Measurements from ENCODE around the gene GRAP2.
A peak's percentile ranks its signal among the peaks of the same experiment; 100 is the strongest.
"Not testable (repeated sequence)": the region's sequence is repeated elsewhere in the genome, so short reads cannot be mapped to it uniquely, and the experiment has no call there.

The GRAP2 gene

DNA sequence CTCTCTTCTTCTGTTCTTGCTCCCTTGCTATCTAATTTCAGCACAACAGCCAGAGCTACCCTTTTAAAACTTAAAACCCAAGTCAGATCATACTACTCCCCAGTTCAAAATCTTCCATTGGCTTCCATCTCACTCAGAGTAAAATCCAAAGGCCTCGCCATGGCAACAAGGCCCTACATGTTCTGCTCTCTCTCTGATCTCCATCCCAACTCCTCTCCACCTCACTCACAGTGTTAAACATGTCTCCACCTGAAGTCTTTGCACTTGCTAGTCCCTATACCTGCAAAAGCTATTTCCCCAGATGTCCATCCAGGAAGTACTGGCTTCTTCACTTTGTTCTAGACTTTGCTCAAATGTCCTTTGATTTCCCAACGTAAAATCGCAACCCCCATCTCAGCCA lies 3.0 kb upstream of the GRAP2 start:
- DNase-seq (ENCODE audit: low spot score), result no peak

DNA sequence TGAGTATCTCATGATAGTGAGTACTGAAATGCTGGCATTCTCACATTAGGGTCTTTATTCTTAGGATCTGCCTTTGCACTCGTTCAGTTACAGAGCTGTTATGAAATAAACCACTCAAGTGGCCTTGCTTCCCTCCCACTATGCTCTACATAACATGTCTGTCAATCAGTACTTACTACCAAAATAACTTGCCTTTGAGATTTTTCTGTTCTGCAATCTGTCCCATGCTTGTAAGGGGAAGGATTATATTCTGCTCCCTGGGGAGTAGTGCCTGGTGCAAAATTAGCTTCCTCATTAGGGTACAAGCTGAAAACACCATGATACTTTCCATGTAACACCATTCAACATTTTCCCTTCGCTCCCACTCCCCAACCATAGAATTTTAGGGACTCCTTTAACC lies 1.9 kb upstream of the GRAP2 start:
- no peak for DNase-seq (ENCODE audit: low spot score)
- no peak for FAIRE-seq

More for the DNA sequence above, 3.0 kb upstream of the GRAP2 start:
- no peak for FAIRE-seq

DNA sequence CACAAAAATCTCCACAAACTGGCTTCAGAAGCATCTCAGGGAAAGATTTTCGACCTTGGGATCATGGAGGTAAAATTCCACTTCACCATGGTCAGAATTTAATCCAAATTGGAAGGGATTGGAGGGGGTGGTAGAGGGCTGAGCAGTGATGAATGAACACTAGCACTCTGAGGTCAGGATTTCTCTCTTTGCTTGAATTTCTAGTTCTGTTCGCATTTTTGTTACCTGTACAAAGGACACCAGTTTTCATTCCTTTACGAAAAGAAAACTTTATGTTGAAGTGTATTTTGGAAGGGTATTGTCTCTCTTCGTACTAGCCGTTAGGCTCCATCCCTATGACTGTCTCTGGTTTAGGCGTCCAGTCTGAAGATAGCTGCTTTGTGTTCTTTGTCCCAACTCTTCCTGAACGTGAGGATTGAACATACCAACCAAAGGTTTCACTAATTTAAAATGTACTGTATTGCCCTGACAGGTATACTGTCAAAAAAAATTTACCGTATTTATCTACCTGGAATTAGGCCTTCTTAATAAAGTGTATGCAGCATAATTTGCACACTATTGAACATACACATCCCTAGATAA lies 772 bp downstream of the GRAP2 start:
- DNase-seq (ENCODE audit: low spot score), result no peak
- FAIRE-seq, result no peak

DNA sequence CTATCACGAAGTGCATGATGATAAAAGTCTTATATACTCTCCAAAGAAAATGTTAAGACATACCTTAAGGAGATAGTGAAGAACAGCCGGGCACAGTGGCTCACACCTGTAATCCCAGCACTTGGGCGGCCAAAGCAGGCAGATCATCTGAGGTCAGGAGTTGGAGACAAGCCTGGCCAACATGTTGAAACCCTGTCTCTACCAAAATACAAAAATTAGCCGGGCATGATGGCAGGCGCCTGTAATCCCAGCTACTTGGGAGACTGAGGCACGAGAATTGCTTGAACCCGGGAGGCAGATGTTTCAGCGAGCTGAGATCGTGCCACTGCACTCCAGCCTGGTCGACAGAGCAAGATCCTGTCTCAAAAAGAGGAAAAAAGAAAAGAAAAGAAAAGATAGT lies 3.1 kb downstream of the GRAP2 start:
- not testable (repeated sequence) for DNase-seq (ENCODE audit: low spot score); FAIRE-seq

DNA sequence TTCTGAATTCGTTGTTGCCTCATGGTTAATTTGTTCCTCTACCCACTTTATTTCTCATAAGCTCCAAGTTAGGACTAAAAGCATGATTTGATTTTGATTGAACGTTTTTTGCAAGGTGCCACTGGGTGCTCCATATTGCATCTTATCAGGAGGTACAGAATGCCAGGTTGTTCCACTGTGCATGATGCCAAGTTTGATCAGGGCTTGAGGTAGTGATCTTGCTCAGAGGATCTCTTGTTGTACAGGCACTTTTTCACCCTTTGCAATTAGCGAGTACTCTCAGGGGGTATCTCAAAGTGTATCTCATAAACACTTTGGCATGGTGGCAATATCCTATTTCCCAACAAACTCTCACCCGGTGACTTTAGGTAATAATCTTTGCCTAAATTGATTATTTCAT lies 4.0 kb downstream of the GRAP2 start:
- DNase-seq (ENCODE audit: low spot score), result no peak
- FAIRE-seq, result no peak

DNA sequence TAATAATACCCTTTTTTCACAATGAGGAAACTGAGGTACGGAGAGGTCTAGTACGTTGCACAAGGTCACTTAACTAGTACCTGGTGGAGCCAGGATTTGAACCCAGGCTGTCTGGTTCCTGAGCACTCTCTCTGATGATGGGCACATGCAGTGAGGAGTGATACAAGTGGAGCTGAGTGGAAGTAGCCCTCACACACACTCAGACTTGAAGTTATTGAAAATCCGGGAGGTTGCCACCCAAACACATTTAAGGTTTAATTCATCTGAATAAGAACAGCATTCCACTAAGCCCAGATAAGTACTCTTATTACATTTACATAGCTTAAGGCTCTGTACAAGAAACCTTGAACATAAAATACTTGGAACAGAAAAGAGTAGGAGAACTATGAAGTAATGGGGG lies 4.8 kb downstream of the GRAP2 start:
- no peak for DNase-seq (ENCODE audit: low spot score)
- no peak for FAIRE-seq

DNA sequence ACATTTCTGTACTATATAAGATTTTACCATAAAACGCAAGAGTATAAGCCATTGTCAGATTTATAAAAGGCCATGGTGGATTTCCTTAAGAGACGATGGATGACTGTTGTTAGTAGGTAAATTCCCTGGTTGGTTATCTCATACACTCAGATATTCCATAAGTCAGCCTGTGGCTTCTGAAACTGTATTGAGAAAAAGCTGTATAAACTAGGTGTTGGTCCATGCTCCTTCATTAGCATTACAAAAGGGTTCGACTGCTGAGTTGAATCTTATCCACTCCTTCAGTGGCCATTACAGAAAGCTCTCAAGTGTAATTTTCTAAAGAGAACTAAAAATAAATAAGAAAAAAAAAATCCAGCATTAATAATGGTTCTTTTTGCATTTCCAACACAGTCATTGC lies 5.3 kb downstream of the GRAP2 start:
- no peak for DNase-seq (ENCODE audit: low spot score)
- FAIRE-seq, result no peak

DNA sequence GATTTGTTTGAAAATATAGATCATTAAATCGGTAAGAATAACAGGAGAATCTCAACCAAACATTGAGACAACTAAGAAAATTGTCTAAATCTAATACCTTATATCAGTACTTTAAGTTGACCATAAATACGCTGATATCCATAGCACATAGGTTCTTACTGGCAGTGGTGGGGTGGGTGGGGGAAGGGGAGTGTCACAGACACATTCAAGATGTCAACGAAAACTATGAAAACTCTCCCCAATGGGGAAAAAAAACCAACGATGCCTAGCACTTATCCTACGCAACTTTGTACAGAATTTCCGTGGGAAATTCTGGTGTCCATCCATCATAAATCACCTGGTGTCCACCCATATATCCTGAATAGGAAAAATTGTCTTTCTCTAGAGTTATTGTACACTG lies 6.2 kb downstream of the GRAP2 start:
- no peak for FAIRE-seq
- no peak for DNase-seq (ENCODE audit: low spot score)

DNA sequence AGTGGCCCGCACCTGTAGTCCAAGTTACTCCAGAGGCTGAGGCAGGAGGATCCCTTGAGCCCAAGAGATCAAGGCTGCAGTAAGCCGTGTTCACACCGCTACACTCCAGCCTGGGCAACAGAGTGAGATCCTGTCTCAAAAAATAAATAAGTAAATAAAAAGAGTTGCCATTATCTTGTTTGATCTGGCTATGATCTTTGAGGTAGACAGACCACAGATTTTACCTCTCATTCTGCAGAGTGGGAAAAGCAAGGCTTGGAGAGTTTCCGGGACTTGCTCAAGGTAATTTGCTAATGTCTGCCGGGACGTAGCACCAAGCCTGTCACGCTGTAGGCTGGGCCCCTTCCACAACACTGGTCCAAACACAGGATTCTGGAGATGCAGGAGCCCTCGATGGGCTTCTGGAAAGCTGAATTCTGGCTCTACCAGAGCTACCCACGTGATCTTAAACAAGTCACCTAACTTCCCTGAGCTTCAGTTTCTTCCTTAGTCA lies 6.8 kb downstream of the GRAP2 start:
- FAIRE-seq (no peak), DNase-seq (ENCODE audit: low spot score) (no peak)

DNA sequence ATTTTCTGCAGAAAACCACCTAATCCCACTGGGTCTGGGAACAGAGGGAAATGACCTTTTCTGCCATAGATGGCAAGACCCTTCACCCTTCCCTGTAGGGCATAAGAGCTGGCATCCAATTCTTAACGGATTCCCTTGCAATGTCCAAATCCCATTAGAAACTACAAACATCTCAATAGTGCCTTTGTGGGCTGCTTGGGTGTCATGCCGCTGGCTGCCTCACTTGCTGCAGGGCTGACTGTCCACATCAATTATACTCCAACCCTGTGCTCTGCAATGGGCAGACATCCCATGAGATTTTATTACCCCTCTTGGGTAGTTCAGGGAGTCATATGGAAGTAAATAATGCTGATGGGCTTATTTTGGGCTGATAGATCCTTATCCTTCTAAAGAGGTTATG lies 7.3 kb downstream of the GRAP2 start:
- no peak for DNase-seq (ENCODE audit: low spot score)
- FAIRE-seq, result no peak

DNA sequence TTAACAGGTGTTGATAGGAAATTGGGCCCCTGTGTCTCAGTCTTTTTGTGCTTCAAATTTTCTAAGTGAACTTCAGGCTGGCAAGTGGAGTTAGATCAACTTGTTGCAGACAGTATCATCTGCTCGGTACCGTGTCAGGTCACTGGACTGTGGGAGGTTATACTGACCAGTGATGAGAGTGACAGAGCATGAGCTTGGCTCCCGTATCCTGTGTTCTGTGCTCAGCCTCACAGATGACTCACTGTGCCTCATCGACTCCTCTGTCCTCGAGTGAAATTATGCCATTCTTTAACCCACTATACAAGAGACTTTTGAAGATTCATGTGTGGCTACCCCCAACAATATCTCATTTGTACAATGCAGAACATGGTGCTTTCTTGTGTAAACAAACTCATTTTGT lies 7.9 kb downstream of the GRAP2 start:
- DNase-seq (ENCODE audit: low spot score), result peak; percentile 68
- FAIRE-seq, result peak; percentile 71

DNA sequence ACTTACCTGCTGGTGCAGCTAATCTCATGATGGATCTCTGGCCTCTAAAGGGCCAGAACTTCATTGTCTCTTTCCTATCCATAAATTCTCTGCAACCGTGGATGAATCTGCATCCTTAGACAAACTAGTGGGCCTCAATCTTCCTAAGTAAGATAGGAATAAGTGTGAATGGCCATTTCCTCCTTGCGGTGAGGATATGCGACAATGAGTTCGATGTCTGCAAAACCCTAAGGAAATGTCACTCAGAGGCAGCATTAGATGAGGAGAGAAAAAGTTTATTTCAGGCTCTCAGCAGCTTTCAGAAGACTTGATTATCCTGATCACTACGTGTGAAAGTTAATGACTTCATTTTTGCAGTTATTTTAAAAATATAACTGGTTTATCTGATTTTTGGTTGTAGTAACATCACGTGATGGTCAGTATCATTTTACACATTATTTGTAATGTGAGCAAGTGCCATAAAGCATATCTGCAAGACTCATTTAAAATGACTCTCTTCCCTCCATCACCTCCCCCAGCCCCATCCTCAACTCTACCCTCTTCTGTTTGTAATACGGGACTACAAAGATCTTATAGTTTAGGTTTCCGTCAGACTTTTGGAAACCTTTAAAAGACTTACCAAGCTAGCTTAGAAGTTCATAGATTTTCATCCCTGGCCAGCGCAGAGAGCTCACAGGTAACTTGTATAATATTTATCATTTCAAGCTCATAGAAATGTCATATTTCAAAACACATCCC lies 10.2 kb downstream of the GRAP2 start:
- FAIRE-seq, result no peak

DNA sequence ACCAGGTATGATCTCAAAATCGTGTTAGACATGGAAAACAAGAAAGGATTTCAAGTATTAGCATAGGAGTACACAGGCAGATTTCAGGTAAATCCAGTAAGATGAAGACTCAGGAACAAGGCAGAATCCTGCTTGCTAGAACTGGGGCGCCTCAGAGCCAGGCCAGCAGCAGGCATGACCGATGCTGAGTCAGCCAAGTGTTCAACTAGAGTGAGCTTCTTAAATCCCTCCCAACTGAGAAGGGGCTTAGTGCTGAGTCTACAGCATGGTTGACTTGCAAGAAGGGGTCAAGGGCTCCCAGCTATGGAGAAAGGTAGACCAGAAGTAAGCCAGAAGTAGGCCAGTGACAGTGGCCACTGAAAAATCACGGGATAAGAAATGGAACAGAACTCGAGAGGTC lies 12.4 kb downstream of the GRAP2 start:
- FAIRE-seq (no peak), DNase-seq (ENCODE audit: low spot score) (no peak)

More for the DNA sequence above, 10.2 kb downstream of the GRAP2 start:
- no peak for DNase-seq (ENCODE audit: low spot score)

DNA sequence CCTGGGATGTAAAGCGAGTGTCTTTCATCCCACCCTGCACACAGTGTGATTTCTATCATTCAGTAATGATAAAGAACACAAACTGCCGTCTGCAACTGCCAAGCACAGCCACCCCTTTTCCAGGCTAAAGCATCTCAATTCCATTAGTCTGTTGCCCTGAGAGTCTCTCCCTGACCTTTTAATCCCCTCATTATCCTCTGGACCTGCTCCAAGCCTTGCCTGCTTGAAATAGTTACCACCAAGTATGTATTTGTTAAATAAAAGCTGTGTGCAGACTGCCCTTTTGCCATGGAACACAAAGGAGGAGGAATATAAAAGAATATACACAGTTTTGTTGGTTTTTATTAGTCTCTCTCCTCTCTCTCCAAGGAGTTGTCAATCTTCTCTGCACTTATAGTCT lies 13.0 kb downstream of the GRAP2 start:
- DNase-seq (ENCODE audit: low spot score), result no peak
- no peak for FAIRE-seq

DNA sequence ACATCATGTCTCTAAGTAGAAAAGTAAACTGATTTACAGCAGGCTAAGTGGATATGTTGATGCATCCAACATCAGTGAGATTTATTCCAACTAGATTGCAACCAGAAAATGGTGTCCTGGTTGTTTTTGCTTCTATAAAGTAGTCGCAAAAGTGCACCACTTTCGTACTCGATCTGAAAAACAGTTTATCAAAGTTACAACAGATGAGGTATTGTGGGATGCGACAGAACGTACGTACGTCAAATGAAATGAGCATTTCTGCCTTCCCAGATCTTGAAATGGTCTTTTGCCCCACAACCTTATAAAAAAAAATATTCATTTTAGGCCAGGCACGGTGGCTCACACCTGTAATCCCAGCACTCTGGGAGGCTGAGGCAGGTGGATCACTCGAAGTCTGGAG lies 13.7 kb downstream of the GRAP2 start:
- no peak for DNase-seq (ENCODE audit: low spot score)
- no peak for FAIRE-seq

DNA sequence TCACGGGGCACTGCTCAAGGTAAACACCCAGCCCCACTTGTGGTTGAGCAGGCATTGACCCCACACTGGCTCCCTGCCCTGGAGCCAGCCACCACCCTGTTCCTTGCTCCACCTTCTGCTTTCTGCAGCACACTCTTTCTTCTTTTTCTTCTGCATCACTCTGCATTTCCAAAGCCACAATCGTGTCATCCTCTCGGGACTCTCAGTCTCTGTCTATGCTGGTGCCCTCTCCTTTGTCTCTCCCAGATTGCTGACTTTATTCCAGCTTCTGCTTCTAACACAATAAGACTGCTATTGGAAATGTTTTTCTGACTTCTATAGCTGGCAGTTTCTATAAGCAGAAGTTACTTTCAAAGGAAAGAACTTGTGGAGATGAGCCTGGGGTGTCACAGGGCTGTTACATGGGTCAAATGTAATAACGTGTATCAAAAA lies 14.4 kb downstream of the GRAP2 start:
- FAIRE-seq, result no peak

DNA sequence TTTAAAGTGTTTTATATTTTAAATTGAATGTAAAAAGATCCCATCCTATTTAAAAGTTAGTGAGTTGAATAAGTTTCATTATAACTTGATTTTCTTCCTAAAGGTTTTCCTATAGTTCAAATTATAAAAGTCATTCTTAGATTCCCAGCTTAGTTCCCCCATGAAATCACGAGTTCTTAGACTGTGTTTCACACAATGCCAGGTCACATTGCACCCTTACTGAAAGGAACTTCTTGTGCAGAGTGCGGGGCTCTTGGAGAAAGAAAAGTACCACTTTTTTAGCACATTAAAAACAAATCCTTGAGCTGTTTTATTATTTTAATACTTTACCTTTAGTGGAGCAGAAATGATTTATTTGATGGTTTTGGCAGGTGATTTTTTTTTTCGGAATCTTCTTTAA lies 15.6 kb downstream of the GRAP2 start:
- FAIRE-seq (no peak), DNase-seq (ENCODE audit: low spot score) (no peak)

More for the DNA sequence above, 14.4 kb downstream of the GRAP2 start:
- no peak for DNase-seq (ENCODE audit: low spot score)

DNA sequence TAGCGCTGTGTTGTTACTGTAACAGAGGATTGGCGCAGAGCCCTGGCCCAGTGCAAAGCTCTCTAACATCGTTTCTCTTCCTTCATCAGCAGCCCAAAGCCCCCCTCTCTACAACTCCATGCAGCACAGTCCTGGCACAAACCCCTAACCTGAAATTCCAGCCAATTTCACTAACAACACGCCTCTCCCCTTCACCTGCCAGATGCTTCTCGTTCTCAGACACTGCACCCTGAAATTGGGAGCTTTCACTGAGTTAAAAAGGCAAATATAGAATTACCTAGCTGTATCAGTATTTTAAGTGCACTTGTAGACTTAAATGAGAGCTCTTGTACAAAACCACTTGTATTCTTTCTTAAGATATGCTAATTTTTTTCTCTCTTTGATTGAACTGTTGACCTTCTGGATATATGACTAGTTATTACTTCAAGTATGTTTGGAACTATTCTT lies 16.3 kb downstream of the GRAP2 start:
- FAIRE-seq, result no peak
- no peak for DNase-seq (ENCODE audit: low spot score)

DNA sequence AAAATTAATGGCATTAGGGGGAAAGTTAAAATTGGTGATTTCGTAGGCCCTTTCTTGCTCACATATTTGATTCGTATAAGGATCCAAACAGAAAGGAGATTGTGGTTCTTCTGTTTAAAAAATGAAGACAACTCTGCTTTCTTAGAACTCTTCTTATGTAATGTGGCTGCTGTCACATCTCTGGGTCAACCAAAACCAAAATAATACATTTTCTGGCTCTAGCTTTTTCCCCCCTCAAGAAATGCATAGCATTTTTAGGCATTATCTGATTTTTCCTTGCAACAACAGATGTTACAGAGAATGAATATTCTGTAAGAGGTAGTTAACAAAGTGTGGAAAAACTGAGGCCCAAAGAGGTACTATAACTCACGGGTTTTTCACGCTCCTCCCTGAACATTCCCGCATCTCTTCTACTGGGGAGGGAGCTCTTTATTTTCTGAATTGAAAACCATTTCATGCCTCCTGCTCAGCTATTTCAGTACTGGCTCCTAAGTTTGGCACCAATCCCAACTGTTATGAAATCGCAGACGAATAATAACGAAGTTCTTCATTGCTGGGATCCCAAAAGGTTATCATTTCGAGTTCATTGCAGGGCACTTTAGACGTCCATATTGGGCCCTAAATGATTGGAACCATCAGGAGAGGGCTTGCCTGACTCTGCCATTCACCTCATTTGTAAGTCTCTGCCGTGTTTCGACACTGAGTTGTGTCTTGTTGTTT lies 17.1 kb downstream of the GRAP2 start:
- DNase-seq (ENCODE audit: low spot score) (no peak), FAIRE-seq (no peak)

DNA sequence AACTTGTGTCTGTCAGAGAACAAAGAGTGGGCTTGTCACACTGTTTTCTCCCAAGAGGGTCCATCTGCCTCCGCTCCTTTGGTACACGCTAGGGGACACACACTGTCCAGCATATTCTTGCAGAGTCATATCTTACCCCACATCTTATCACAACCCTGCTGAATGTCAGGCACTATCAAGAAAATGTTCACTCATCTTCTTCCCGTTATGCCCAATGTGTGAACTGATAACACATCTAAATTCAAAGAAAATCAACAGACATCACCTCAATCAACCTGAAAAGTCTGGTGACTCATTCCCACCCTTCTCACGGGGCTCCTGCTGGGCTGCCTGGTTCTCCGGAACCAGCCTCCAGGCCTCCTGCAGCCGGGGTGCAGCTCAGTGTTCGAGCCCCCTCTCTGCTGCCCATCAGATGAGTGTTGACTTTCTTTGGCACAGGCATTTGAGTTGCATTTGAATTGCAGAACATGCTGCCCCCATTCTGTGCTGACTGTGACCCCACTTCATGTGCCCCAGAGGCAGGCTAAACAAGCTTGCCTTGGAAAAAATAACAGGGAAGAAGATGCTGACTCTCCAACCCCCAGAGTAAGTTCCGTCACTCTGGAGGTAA lies 19.4 kb downstream of the GRAP2 start:
- no peak for DNase-seq (ENCODE audit: low spot score)
- FAIRE-seq, result no peak

DNA sequence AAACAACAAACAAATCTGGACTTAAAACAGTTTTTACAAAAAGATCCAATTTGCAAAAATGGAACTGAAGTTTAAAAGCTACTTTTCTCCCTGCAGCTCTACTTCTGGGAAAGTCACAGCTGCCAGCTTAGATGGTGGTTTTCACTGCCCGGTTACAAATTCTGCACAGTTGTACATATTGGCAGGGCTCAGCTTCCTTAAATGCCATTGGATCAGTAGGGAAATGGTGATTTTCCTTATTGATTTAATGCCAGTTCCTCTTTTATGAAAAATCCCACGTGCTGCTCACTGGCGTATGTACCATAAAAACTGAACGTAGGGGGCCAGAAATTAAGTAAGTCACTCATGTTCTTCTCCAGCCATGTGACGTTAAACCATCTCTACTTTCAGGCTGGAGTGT lies 22.8 kb downstream of the GRAP2 start:
- FAIRE-seq (no peak), DNase-seq (ENCODE audit: low spot score) (no peak)

DNA sequence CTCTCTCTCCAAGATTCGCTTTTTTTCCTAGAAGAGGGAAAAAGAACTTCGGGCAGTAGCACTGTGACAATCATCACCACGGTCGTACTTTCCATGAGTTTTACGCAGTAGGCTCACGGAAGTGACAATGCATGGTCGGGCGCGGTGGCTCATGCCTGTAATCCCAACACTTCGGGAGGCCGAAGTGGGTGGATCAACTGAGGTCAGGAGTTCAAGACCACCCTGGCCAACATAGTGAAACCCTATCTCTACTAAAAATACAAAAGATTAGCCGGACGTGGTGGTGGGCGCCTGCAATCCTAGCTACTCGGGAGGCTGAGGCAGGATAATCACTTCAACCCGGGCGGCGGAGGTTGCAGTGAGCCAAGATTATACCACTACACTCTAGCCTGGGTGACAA lies 23.4 kb downstream of the GRAP2 start:
- FAIRE-seq (no peak), DNase-seq (ENCODE audit: low spot score) (no peak)
